ENCODE results near the gene GDF11.
"Not testable (repeated sequence)": the region's sequence is repeated elsewhere in the genome, so short reads cannot be mapped to it uniquely, and the experiment has no call there.

GDF11 gene

GRCh38 chr12:55741931-55742680, 816 bp upstream of the GDF11 start:
- DNase-seq (ENCODE audit: low read depth): no peak

- no peak for DNase-seq (ENCODE audit: low read depth)
Measured at GRCh38 chr12:55743406-55744339, 751 bp downstream of the GDF11 start.

DNA sequence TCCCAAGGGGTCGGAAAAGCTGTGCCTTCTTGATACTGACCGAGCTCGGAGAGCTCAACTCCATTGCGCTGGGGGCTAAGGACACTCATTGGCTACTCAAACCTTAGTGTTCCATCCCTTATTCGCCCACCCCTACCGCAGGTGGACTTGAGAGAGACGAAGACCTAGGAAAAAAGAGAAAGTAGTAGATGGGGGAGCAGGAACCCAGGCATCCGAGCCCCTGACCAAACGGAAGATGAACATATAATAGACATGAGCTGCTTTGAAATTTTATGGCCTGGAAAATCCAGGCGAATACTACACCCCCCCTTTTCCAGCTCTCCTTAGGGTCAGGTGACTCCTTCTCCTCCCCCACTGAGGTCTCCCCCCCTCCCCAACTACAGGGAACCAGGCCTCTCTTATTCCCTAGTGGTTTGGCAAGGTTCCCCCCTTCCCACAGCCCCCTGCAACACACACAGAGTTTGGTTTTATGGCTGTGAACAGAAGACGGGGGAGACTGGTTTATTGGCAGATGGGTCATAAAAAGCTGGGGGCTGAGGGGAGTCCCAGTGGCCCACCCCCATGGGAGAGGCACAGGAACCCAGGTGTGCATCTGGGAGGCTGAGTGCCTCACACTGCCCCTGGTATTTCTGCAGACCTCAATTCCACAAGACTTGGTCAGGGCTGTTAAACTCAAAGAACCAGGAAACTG, 1.6 kb downstream of the GDF11 start:
- DNase-seq (ENCODE audit: low read depth): no peak

GRCh38 chr12:55745361-55746173, 2.6 kb downstream of the GDF11 start:
- no peak for DNase-seq (ENCODE audit: low read depth)

DNA sequence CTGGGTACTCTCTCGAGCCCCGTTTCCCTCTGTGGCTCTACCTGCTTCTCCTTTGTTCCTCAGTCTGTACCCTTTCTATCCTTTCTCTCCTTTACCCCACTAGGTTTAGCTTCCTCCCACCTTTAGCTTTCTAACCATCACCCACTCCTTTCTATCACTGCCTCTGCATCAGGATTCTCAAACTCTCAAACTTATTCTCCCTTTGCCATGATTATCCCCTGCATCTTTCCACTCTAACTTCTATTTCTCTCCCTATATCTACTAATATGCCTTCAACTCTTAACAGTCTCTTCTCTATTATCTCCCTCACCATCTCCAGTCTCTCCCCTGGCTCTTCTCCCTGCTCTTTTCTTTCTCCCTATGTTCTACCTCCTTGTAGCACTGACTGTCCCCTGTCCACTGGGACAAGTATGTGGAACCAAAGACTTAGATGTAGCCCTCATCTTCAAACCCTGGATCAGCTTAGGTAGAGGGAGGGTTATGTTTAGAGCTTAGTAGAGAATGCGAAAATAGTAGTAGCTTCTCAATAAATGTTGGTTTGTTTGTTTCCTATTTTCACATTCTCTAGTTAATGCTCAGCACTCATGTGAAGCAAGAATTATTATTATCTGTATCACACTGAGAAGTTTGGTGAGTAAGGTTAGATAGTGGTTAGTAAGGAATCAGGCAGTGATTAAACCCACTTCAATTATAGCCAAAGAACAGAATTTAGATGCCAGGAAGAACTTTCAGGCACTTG, 3.4 kb downstream of the GDF11 start:
- DNase-seq (ENCODE audit: low read depth): no peak

DNA sequence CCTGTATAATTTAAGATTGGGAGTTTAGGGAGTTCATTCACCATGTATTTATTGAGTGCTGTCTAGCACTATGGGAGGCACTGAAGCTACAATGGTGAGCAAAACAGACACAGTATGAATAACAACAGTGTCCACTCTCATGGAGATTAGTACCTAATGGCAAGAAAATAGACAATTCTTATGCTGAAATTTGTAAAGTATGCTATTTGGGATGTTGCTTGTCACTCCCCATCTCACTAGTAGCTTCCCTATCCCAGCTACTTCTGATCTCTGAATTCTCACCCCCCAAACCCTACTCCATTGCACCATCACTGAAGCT, 4.0 kb downstream of the GDF11 start:
- DNase-seq (ENCODE audit: low read depth): no peak

DNA sequence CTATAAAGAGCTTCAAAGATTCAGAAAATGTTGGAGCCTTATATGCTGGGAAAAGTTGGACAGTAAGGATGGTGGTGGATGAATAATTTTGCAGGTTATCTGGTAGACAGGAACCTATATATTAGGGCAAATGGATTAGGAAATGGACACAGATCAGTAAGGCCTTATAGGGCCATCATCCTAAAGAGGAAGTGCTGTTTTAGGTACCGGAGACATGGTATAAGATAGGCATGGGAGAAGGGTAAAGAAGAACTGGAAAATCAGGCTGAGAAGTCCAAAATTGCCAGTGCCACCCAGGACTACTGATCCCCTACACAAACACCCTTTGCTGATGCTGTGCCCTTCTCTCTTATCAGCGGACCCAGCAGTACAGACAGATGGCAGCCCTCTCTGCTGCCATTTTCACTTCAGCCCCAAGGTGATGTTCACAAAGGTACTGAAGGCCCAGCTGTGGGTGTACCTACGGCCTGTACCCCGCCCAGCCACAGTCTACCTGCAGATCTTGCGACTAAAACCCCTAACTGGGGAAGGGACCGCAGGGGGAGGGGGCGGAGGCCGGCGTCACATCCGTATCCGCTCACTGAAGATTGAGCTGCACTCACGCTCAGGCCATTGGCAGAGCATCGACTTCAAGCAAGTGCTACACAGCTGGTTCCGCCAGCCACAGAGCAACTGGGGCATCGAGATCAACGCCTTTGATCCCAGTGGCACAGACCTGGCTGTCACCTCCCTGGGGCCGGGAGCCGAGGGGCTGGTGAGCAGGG, 5.5 kb downstream of the GDF11 start:
- no peak for DNase-seq (ENCODE audit: low read depth)

GRCh38 chr12:55755246-55755645, 12.3 kb downstream of the GDF11 start:
- DNase-seq (ENCODE audit: low read depth): no peak

DNA sequence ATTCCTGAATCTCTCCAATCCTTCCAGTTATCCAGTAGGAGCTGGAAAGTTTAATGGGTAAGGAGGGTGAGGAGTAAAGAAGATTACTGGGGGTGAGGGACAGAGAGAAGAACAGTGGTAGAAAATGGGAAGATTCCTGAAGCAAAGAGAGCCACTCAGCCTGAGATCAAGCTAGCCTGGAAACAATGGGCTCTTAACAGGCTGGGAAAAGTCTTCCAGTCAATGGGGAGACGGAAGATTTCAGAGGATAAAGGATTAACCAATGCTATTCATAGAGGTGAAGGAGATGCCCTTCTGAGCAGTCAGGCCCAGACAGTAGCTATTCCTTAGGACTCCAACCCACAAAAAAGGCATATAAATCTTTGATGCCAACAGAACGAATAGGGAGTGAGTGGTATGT, 14.8 kb downstream of the GDF11 start:
- DNase-seq (ENCODE audit: low read depth): no peak

DNA sequence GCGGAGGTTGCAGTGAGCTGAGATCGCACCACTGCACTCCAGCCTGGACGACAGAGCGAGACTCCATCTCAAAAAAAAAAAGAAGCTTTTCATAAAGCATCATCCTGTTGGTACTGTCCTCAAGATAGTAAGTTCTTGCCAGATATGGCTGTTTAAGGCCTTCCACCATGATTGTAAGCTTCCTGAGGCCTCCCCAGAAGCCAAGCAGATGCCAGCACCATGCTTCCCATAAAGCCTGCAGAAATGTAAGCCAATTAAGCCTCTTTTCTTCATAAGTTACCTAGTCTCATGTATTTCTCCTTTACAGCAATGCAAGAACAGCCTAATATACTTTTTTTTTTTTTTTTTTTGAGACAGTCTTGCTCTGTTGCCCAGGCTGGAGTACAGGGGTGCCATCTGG, 15.7 kb downstream of the GDF11 start:
- not testable (repeated sequence) for DNase-seq (ENCODE audit: low read depth)

DNA sequence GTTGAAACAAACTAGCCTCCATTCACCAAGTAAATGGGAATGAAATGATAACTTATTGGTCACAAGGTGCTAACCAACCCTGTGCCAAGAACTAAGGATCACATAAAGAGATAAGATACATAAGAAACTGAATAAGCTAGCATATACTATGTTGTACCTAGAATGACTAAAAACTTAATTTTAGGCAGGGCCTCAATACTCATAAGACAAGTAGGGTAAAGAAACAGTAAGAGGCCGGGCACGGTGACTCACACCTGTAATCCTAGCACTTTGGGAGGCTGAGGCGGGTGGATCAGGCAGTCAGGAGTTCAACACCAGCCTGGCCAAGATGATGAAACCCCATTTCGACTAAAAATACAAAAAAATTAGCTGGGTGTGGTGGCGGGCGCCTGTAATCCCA, 17.7 kb downstream of the GDF11 start:
- no peak for DNase-seq (ENCODE audit: low read depth)

DNA sequence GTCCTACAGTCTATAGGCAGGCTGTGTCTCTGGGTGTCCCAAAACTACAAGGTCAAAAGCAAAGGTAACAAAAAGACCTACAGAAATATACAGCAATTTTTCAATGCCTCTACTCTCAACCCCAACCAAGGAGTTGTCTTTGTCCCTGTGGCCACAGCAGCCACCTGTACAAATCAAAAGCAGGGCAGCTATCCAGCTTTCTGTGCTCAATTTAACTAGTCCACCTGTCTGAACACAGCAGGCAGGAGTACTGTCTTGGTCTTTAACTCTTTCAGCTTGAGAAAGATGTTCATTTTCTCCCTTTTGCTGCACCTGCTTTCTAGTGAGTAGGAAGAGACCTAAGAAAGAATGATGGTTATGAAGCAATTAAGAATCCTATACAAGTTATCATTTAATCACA, 19.7 kb downstream of the GDF11 start:
- DNase-seq (ENCODE audit: low read depth): no peak

DNA sequence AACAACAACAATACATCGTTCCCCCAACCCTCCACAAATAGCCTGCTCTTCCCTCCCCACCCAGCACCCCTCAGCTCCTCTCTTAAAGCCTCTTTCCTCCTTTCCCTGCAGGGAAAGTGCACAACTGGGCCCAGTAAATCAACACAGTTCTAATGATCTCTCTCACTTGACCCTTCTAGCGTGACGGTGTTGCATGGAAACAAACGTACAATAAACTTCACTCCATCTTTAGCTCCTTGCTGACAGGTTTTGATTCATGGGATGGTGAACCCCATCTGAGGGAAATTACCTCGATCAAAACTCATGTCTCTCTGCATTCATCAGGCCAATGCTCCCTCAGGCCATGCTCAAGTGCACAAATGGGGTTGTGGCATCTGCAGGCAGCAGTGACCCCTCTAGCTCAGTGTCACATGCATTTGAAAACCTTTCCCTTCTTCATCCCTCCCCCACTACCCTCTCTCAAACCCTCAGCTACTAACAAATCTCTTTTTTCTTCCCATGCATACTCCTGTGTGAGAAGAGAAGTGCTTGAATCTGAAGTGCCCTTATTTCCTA, 22.9 kb downstream of the GDF11 start:
- no peak for DNase-seq (ENCODE audit: low read depth)

DNA sequence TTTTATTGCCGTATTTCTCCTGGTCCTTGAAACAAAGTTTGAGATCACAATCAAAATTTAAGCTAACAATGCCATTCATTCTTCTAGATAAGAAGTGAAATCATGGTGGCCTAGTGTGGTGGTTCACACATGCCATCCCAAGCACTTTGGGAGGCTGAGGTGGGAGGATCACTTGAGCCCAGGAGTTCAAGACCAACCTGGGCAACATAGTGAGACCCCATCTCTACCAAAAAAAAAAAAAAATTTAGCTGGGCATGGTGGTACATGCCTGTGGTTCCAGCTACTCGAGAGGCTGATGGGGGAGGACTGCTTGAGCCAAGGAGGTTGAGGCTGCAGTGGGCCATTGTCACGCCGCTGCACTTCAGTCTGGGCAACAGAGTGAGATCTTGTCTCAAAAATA, 24.2 kb downstream of the GDF11 start:
- DNase-seq (ENCODE audit: low read depth): no peak

- DNase-seq (ENCODE audit: low read depth): no peak
Measured at GRCh38 chr12:55771736-55772135, 28.8 kb downstream of the GDF11 start.

DNA sequence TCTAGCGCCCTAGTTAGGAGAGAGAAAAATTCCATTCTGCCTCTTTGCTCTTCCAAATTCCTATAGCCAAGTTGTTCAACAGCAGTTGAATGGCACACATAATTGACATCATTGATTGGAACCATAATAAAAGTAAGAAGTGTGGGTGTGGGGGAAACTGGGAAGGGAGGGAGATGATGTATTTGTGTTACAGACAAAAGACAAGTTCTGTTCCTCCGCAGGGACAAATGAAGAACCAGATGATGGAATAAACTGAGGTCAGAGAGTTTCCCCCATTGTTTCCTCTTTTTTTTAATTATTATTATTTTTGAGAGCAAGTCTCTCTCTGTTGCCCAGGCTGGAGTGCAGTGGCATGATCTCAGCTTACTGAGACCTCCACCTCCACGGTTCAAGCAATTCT, 34.9 kb downstream of the GDF11 start:
- DNase-seq (ENCODE audit: low read depth): no peak

GRCh38 chr12:55780685-55781084, 37.8 kb downstream of the GDF11 start:
- DNase-seq (ENCODE audit: low read depth): no peak

GRCh38 chr12:55788546-55788945, 45.6 kb downstream of the GDF11 start:
- DNase-seq (ENCODE audit: low read depth): no peak

GRCh38 chr12:55789171-55789570, 46.2 kb downstream of the GDF11 start:
- no peak for DNase-seq (ENCODE audit: low read depth)

GRCh38 chr12:55789893-55790292, 47.0 kb downstream of the GDF11 start:
- DNase-seq (ENCODE audit: low read depth): no peak
